Liver (tissue), 9 donors: ENCODE measurements around the gene ZNF219. TPM values are rescaled to one million over a fixed set of nuclear protein-coding genes. Genes with fewer than 3 reads are reported as not detected.

Experiments
- DNase-seq: peaks from one replicate; pipeline ENCODE4 v3.0.0-alpha.2; 2017; ENCODE audit warnings: low spot score
- H3K27ac ChIP-seq, 2 donors: one replicate each; pipeline ENCODE4 v1.7.0; 2013; ENCODE audit warnings: inconsistent platforms in 2 of 2, low read length in 2 of 2, control low read depth in 1 of 2, low read depth in 1 of 2, mild to moderate bottlenecking in 1 of 2
- H3K27me3 ChIP-seq, 4 donors: one replicate each; pipeline versions ENCODE4 v1.6.1 to v1.7.0; 2013; ENCODE audit warnings: low read length in 3 of 4, inconsistent platforms in 1 of 4, mild to moderate bottlenecking in 1 of 4, moderate library complexity in 1 of 4; ENCODE audit not compliant: control insufficient read depth in 4 of 4, insufficient read depth in 4 of 4
- H3K36me3 ChIP-seq, 4 donors: one replicate each; pipeline versions ENCODE4 v1.6.1 to v1.7.0; 2013; ENCODE audit warnings: low read length in 3 of 4, mild to moderate bottlenecking in 3 of 4, low read depth in 1 of 4, moderate library complexity in 1 of 4; ENCODE audit not compliant: control insufficient read depth in 4 of 4, insufficient read depth in 3 of 4
- H3K4me1 ChIP-seq, 4 donors: one replicate each; pipeline versions ENCODE4 v1.6.1 to v1.7.0; 2013; ENCODE audit warnings: low read length in 3 of 4, mild to moderate bottlenecking in 3 of 4, moderate library complexity in 1 of 4; ENCODE audit not compliant: control insufficient read depth in 4 of 4, insufficient read depth in 4 of 4
- H3K4me3 ChIP-seq, 3 donors: one replicate each; pipeline versions ENCODE4 v1.6.1 to v1.7.0; 2013; ENCODE audit warnings: low read length in 3 of 3, control low read depth in 1 of 3, low read depth in 1 of 3, mild to moderate bottlenecking in 1 of 3
- H3K9ac ChIP-seq, 2 donors: one replicate each; pipeline ENCODE4 v1.7.0; 2013; ENCODE audit warnings: low read length in 2 of 2, mild to moderate bottlenecking in 2 of 2, moderate library complexity in 2 of 2, control low read depth in 1 of 2, low read depth in 1 of 2
- H3K9me3 ChIP-seq, 4 donors: one replicate each; pipeline versions ENCODE4 v1.6.1 to v1.7.0; 2013; ENCODE audit warnings: low read length in 3 of 4; ENCODE audit not compliant: control insufficient read depth in 4 of 4
- EGR1 ChIP-seq, 2 donors: IDR thresholded peaks; 2 replicates each; pipeline ENCODE4 v1.6.1; 2016 to 2018; ENCODE audit warnings: antibody characterized with exemption in 2 of 2, low read depth in 2 of 2
- FOXA1 ChIP-seq: IDR thresholded peaks from 2 replicates; pipeline ENCODE4 v1.6.1; 2016; ENCODE audit warnings: antibody characterized with exemption
- GABPA ChIP-seq, 2 donors: IDR thresholded peaks in 1 of 2; conservative IDR thresholded peaks in 1 of 2; 2 replicates each; pipeline ENCODE4 v1.6.1; 2016; ENCODE audit warnings: antibody characterized with exemption in 2 of 2, mild to moderate bottlenecking in 1 of 2, moderate library complexity in 1 of 2
- HNF4A ChIP-seq, 2 donors: conservative IDR thresholded peaks; 2 replicates each; pipeline ENCODE4 v1.6.1; 2016; ENCODE audit warnings: antibody characterized with exemption in 2 of 2, mild to moderate bottlenecking in 2 of 2
- HNF4G ChIP-seq: IDR thresholded peaks from 2 replicates; pipeline ENCODE4 v1.6.1; 2016; ENCODE audit warnings: antibody characterized with exemption
- NR2F2 ChIP-seq: IDR thresholded peaks from 2 replicates; pipeline ENCODE4 v1.6.1; 2016; ENCODE audit warnings: antibody characterized with exemption
- SP1 ChIP-seq: IDR thresholded peaks from 2 replicates; pipeline ENCODE4 v1.6.1; 2018; ENCODE audit warnings: antibody characterized with exemption, mild to moderate bottlenecking
- TAF1 ChIP-seq: conservative IDR thresholded peaks from 2 replicates; pipeline ENCODE4 v1.6.1; 2016; ENCODE audit warnings: antibody characterized with exemption, mild to moderate bottlenecking
- YY1 ChIP-seq: IDR thresholded peaks from 2 replicates; pipeline ENCODE4 v1.6.1; 2016; ENCODE audit warnings: antibody characterized with exemption, mild to moderate bottlenecking
- WGBS: extraction: QIAGEN DNeasy Blood & Tissue Kit; methylation state at CpG from one replicate; pipeline ENCODE4 v1.1.7; 2013; 5-methylcytosine and 5-hydroxymethylcytosine counted together
- polyA plus RNA-seq, 2 donors: library from polyadenylated mRNA; stranded (reverse) in 1 of 2; unstranded in 1 of 2; fragments of 200-250 nt in 1 of 2; fragments of >200 nt in 1 of 2; fragmentation: Nextera tagmentation in 1 of 2; extraction: Ambion mirVana in 1 of 2; gene quantifications; one replicate each; pipeline versions ENCODE4 v1.2.1 to v1.2.3, GENCODE V29; 2013 to 2015
- total RNA-seq, 2 donors: library from RNA; depleted of rRNA; stranded (reverse); fragments of >200 nt; gene quantifications; one replicate each; pipeline ENCODE4 v1.2.3, GENCODE V29; 2014
- TF ChIP-seq, protein P1 (sequence below): IDR thresholded peaks from 2 replicates; pipeline ENCODE4 v1.6.1; 2016; ENCODE audit warnings: antibody characterized with exemption
- TF ChIP-seq, protein P2 (sequence below): fragments of 150-350 bp; IDR thresholded peaks from 2 replicates; pipeline ENCODE4 v1.5.1; 2017; ENCODE audit warnings: improper control_type of control experiment, low read depth, low read length; ENCODE audit not compliant: missing input control
- TF ChIP-seq, protein P3 (sequence below): IDR thresholded peaks from 2 replicates; pipeline ENCODE4 v1.6.1; 2016; ENCODE audit warnings: antibody characterized with exemption, mild to moderate bottlenecking
- TF ChIP-seq, protein P4 (sequence below): IDR thresholded peaks from 2 replicates; pipeline ENCODE4 v1.6.1; 2016; ENCODE audit warnings: antibody characterized with exemption
- TF ChIP-seq, protein P5 (sequence below): IDR thresholded peaks from 2 replicates; pipeline ENCODE4 v1.6.1; 2016; ENCODE audit warnings: antibody characterized with exemption
- donor health status: healthy.
- donor health status: healthy.
- donor health status: healthy.
- donor health status: healthy.
- donor health status: healthy.

Gene ZNF219
- total and polyA plus RNA-seq, 4 donors = 1.3 to 10.5 (median 5.5) TPM

DNA sequence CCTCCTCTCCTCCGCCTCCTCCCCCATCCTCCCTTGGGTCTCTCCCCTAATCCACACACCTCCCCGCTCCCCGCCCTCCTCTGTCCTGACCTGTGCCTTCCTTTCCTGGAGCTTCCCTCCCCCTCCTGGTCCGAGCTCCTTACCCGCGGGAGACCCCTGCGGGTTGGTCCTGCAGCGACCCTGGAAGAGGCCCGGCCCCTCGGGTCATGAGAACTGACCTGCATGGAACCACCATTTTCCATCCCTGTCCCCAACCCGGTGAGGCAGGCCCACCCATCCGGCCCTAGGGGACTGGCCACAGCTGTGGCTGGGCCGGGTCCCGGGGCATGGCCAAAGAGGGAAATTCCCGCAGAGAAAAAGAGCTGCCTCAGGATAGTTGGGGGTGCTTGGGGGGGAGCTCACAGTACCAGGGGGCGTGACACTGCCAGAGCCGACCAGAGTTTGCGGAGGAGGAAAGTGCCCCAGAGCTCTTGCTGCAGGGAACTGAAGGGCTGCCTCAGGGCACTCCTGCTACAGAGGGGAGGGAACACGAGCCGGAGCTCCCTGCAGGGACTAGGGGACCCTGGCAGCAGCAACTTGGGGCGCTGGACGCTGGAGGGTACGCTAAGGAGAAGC is 27.7 kb downstream of the ZNF219 start:
- Histone ChIP-seq H3K9me3 (no peaks in the 10 kb centered on the region), H3K36me3 (peaks cover 0 to 10% (median 5%) of the 10 kb centered on the region in 4 donors), H3K27ac (peak overlapping the region; percentile 62 to 85), H3K9ac (peak overlapping the region in 1 of 2 donors; percentile 56), H3K4me1 (peaks cover 9 to 56% (median 43%) of the 10 kb centered on the region in 4 donors), H3K4me3 (peak overlapping the region; percentile 65 to 83 (median 77)), H3K27me3 (no peaks in the 10 kb centered on the region)
- WGBS = under 1% methylated on average over 23 of the region's 23 CpGs
- DNase-seq = peak; percentile 51
- TF ChIP-seq SP1 (no peak), YY1 (no peak), EGR1 (IDR thresholded peaks at IDR 0.05; ENCODE audit: low read depth in 2 of 2) (no peak), GABPA (IDR thresholded peaks at IDR 0.05 in 1 of 2, conservative IDR thresholded peaks at IDR 0.05 in 1 of 2) (no peak), FOXA1 (no peak), NR2F2 (no peak), TAF1 (no peak), HNF4A (conservative IDR thresholded peaks at IDR 0.05) (no peak), HNF4G (no peak)
- TF ChIP-seq, protein P1, sequence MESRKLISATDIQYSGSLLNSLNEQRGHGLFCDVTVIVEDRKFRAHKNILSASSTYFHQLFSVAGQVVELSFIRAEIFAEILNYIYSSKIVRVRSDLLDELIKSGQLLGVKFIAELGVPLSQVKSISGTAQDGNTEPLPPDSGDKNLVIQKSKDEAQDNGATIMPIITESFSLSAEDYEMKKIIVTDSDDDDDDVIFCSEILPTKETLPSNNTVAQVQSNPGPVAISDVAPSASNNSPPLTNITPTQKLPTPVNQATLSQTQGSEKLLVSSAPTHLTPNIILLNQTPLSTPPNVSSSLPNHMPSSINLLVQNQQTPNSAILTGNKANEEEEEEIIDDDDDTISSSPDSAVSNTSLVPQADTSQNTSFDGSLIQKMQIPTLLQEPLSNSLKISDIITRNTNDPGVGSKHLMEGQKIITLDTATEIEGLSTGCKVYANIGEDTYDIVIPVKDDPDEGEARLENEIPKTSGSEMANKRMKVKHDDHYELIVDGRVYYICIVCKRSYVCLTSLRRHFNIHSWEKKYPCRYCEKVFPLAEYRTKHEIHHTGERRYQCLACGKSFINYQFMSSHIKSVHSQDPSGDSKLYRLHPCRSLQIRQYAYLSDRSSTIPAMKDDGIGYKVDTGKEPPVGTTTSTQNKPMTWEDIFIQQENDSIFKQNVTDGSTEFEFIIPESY = no peak
- TF ChIP-seq, protein P2, sequence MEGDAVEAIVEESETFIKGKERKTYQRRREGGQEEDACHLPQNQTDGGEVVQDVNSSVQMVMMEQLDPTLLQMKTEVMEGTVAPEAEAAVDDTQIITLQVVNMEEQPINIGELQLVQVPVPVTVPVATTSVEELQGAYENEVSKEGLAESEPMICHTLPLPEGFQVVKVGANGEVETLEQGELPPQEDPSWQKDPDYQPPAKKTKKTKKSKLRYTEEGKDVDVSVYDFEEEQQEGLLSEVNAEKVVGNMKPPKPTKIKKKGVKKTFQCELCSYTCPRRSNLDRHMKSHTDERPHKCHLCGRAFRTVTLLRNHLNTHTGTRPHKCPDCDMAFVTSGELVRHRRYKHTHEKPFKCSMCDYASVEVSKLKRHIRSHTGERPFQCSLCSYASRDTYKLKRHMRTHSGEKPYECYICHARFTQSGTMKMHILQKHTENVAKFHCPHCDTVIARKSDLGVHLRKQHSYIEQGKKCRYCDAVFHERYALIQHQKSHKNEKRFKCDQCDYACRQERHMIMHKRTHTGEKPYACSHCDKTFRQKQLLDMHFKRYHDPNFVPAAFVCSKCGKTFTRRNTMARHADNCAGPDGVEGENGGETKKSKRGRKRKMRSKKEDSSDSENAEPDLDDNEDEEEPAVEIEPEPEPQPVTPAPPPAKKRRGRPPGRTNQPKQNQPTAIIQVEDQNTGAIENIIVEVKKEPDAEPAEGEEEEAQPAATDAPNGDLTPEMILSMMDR = no peak
- TF ChIP-seq, protein P3, sequence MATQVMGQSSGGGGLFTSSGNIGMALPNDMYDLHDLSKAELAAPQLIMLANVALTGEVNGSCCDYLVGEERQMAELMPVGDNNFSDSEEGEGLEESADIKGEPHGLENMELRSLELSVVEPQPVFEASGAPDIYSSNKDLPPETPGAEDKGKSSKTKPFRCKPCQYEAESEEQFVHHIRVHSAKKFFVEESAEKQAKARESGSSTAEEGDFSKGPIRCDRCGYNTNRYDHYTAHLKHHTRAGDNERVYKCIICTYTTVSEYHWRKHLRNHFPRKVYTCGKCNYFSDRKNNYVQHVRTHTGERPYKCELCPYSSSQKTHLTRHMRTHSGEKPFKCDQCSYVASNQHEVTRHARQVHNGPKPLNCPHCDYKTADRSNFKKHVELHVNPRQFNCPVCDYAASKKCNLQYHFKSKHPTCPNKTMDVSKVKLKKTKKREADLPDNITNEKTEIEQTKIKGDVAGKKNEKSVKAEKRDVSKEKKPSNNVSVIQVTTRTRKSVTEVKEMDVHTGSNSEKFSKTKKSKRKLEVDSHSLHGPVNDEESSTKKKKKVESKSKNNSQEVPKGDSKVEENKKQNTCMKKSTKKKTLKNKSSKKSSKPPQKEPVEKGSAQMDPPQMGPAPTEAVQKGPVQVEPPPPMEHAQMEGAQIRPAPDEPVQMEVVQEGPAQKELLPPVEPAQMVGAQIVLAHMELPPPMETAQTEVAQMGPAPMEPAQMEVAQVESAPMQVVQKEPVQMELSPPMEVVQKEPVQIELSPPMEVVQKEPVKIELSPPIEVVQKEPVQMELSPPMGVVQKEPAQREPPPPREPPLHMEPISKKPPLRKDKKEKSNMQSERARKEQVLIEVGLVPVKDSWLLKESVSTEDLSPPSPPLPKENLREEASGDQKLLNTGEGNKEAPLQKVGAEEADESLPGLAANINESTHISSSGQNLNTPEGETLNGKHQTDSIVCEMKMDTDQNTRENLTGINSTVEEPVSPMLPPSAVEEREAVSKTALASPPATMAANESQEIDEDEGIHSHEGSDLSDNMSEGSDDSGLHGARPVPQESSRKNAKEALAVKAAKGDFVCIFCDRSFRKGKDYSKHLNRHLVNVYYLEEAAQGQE = no peak
- TF ChIP-seq, protein P4, sequence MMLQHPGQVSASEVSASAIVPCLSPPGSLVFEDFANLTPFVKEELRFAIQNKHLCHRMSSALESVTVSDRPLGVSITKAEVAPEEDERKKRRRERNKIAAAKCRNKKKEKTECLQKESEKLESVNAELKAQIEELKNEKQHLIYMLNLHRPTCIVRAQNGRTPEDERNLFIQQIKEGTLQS = no peak
- TF ChIP-seq, protein P5, sequence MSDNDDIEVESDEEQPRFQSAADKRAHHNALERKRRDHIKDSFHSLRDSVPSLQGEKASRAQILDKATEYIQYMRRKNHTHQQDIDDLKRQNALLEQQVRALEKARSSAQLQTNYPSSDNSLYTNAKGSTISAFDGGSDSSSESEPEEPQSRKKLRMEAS = no peak
